AG04450 (cell line): Measurements from ENCODE around the gene BANP. TPM values are rescaled to one million over a fixed set of nuclear protein-coding genes. Genes with fewer than 3 reads are reported as not detected.

ENCODE experiments used
- CTCF ChIA-PET: fragments of 300-600, 350-600 bp; formaldehyde crosslinking; extraction: SDS; loops from one replicate; lab custom pipeline; 2022; ENCODE audit warnings: antibody characterized with exemption, inconsistent platforms; lab: Charles Lee
- POLR2A ChIA-PET: fragments of 350-600 bp; formaldehyde crosslinking; extraction: SDS; loops from one replicate; lab custom pipeline; 2021; ENCODE audit warnings: antibody characterized with exemption, inconsistent platforms; lab: Yijun Ruan, JAX
- DNase-seq: peaks from one replicate; pipeline ENCODE4 v3.0.0-alpha.2; 2011; ENCODE audit warnings: low read depth, low spot score
- H3K27ac ChIP-seq: one replicate; pipeline ENCODE4 v1.5.1; 2012; ENCODE audit warnings: low read depth, low read length, control low read depth
- H3K27me3 ChIP-seq: one replicate; pipeline ENCODE4 v1.6.0; 2012; ENCODE audit warnings: low read length; ENCODE audit not compliant: control insufficient read depth, insufficient read depth
- H3K4me3 ChIP-seq: 2 replicates; pipeline ENCODE4 v1.5.1; 2011; ENCODE audit warnings: mild to moderate bottlenecking, low read depth, low read length, control low read depth
- H3K9me3 ChIP-seq: 2 replicates; pipeline ENCODE4 v1.5.1; 2012; ENCODE audit warnings: low read length; ENCODE audit not compliant: control insufficient read depth, insufficient read depth
- polyA plus RNA-seq: library from polyadenylated mRNA; depleted of rRNA; stranded (reverse); fragments of >200 nt; gene quantifications from 2 replicates; pipeline ENCODE4 v1.2.3, GENCODE V29; 2011
- TF ChIP-seq, protein P1 (sequence below): IDR thresholded peaks from 2 replicates; pipeline ENCODE4 v1.5.1; 2011; ENCODE audit warnings: low read depth, low read length, control low read depth, inconsistent platforms

BANP gene
- polyA plus RNA-seq, 1 experiment = 18.6 TPM

- ChIA-PET CTCF (interaction anchor here (0.6 to 2.1 kb wide), 4 partner anchors 16 to 1560 kb away, joined by 4 to 7 read pairs (median 6); no protein-coding TSS in a partner anchor), POLR2A (no interaction called here)
- no peak overlapping the region for H3K27ac ChIP-seq
- H3K27me3 ChIP-seq = peaks cover 23% of the 10 kb centered on the region
- TF ChIP-seq, protein P1, sequence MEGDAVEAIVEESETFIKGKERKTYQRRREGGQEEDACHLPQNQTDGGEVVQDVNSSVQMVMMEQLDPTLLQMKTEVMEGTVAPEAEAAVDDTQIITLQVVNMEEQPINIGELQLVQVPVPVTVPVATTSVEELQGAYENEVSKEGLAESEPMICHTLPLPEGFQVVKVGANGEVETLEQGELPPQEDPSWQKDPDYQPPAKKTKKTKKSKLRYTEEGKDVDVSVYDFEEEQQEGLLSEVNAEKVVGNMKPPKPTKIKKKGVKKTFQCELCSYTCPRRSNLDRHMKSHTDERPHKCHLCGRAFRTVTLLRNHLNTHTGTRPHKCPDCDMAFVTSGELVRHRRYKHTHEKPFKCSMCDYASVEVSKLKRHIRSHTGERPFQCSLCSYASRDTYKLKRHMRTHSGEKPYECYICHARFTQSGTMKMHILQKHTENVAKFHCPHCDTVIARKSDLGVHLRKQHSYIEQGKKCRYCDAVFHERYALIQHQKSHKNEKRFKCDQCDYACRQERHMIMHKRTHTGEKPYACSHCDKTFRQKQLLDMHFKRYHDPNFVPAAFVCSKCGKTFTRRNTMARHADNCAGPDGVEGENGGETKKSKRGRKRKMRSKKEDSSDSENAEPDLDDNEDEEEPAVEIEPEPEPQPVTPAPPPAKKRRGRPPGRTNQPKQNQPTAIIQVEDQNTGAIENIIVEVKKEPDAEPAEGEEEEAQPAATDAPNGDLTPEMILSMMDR = no peak
- no peaks in the 10 kb centered on the region for H3K9me3 ChIP-seq
- no peak for DNase-seq
- H3K4me3 ChIP-seq = no peak overlapping the region
Measured at GRCh38 chr16:87914812-87915211, 36.4 kb upstream of the BANP start.

GRCh38 chr16:87917503-87917902, 33.7 kb upstream of the BANP start:
- CTCF ChIA-PET = interaction anchor here (0.6 kb wide), 1 partner anchor 265 kb away, joined by 3 read pairs; no protein-coding TSS in a partner anchor
- Histone ChIP-seq H3K27ac (no peak overlapping the region), H3K9me3 (no peaks in the 10 kb centered on the region), H3K4me3 (no peak overlapping the region), H3K27me3 (peaks cover 28% of the 10 kb centered on the region)
- TF ChIP-seq, protein P1 = no peak
- POLR2A ChIA-PET = no interaction called here
- DNase-seq = no peak

- ChIA-PET CTCF (no interaction called here), POLR2A (no interaction called here)
- Histone ChIP-seq H3K9me3 (no peaks in the 10 kb centered on the region), H3K27ac (no peak overlapping the region), H3K4me3 (no peak overlapping the region), H3K27me3 (peaks cover 34% of the 10 kb centered on the region)
- DNase-seq = no peak
- TF ChIP-seq, protein P1 = no peak
Measured at GRCh38 chr16:87918338-87918737, 32.9 kb upstream of the BANP start.

GRCh38 chr16:87918866-87919680, 32.2 kb upstream of the BANP start:
- CTCF ChIA-PET = no interaction called here

GRCh38 chr16:87919681-87919994, 31.6 kb upstream of the BANP start:
- Histone ChIP-seq H3K27me3 (peaks cover 36% of the 10 kb centered on the region), H3K27ac (no peak overlapping the region), H3K4me3 (no peak overlapping the region), H3K9me3 (no peaks in the 10 kb centered on the region)
- TF ChIP-seq, protein P1 = no peak
- POLR2A ChIA-PET = no interaction called here
- CTCF ChIA-PET = no interaction called here
- DNase-seq = no peak

More at GRCh38 chr16:87918866-87919680, 32.2 kb upstream of the BANP start:
- Histone ChIP-seq H3K27ac (no peak overlapping the region), H3K27me3 (peaks cover 35% of the 10 kb centered on the region), H3K4me3 (no peak overlapping the region), H3K9me3 (no peaks in the 10 kb centered on the region)
- no peak for DNase-seq
- POLR2A ChIA-PET = no interaction called here
- TF ChIP-seq, protein P1 = no peak
